ENCODE results near the gene ADO.
"Not testable (repeated sequence)": the region's sequence is repeated elsewhere in the genome, so short reads cannot be mapped to it uniquely, and the experiment has no call there.

ADO gene

GRCh38 chr10:62804356-62805230, at the start of gene ADO:
ADO (plus strand) TSS chr10:62804720; CDS start chr10:62805060, 340 bp downstream.
- DNase-seq: peak; percentile 57 to 88

- no peak for DNase-seq
These were observed 49.6 kb upstream of the ADO start for GRCh38 chr10:62754963-62755362.

- DNase-seq: no peak
These were observed 48.6 kb upstream of the ADO start for GRCh38 chr10:62755662-62756653.

GRCh38 chr10:62759599-62760175, 44.8 kb upstream of the ADO start:
- no peak for DNase-seq

- DNase-seq: no peak
These were observed 44.1 kb upstream of the ADO start for GRCh38 chr10:62760401-62760800.

- no peak for DNase-seq
These were observed 43.4 kb upstream of the ADO start for GRCh38 chr10:62761115-62761514.

GRCh38 chr10:62763155-62763554, 41.4 kb upstream of the ADO start:
- no peak for DNase-seq

- DNase-seq: no peak
These were observed 40.5 kb upstream of the ADO start for GRCh38 chr10:62764011-62764410.

GRCh38 chr10:62765726-62766125, 38.8 kb upstream of the ADO start:
- no peak for DNase-seq

GRCh38 chr10:62766386-62766785, 38.1 kb upstream of the ADO start:
- no peak for DNase-seq

- DNase-seq: no peak
These were observed 34.8 kb upstream of the ADO start for GRCh38 chr10:62769574-62770242.

GRCh38 chr10:62772186-62772974, 32.1 kb upstream of the ADO start:
- no peak for DNase-seq

- DNase-seq: no peak
These were observed 26.4 kb upstream of the ADO start for GRCh38 chr10:62778125-62778524.

- DNase-seq: no peak
These were observed 24.9 kb upstream of the ADO start for GRCh38 chr10:62779487-62780248.

GRCh38 chr10:62784537-62784936, 20.0 kb upstream of the ADO start:
- not testable (repeated sequence) for DNase-seq

GRCh38 chr10:62788285-62788684, 16.2 kb upstream of the ADO start:
- not testable (repeated sequence) for DNase-seq

- DNase-seq: no peak
These were observed 15.6 kb upstream of the ADO start for GRCh38 chr10:62788861-62789467.

- DNase-seq: no peak
These were observed 14.4 kb upstream of the ADO start for GRCh38 chr10:62790019-62790555.

- no peak for DNase-seq
These were observed 13.9 kb upstream of the ADO start for GRCh38 chr10:62790571-62790970.

- no peak for DNase-seq
These were observed 12.3 kb upstream of the ADO start for GRCh38 chr10:62792261-62792660.

Data from NCI-H526 (cell line).